GM23338 (cell line): ENCODE measurements around the gene KIFC1.
A peak's percentile ranks its signal among the peaks of the same experiment; 100 is the strongest.

ENCODE experiments used
- CREB1 ChIP-seq: fragments of 250-450 bp; sonication (Bioruptor Pico); IDR thresholded peaks from 2 replicates; pipeline ENCODE4 v1.5.0; 2020; ENCODE audit warnings: low read depth, mild to moderate bottlenecking, moderate library complexity
- ETS1 ChIP-seq: IDR thresholded peaks from 2 replicates; pipeline ENCODE4 v1.6.1; 2016; ENCODE audit warnings: antibody characterized with exemption
- EZH2 ChIP-seq: fragments of 200-600 bp; sonication (generic); IDR thresholded peaks from one replicate; pipeline ENCODE4 v1.8.0; 2017; ENCODE audit warnings: antibody characterized with exemption, mild to moderate bottlenecking, low read depth; ENCODE audit not compliant: unreplicated experiment
- EZH2phosphoT487 ChIP-seq: fragments of 200-600 bp; sonication (generic); IDR thresholded peaks from one replicate; pipeline ENCODE4 v1.8.1; 2018; ENCODE audit warnings: antibody characterized with exemption; ENCODE audit not compliant: unreplicated experiment
- JUNB ChIP-seq: IDR thresholded peaks from one replicate; pipeline ENCODE4 v1.6.1; 2016; ENCODE audit warnings: antibody characterized with exemption; ENCODE audit not compliant: unreplicated experiment
- NANOG ChIP-seq: IDR thresholded peaks from 2 replicates; pipeline ENCODE4 v1.6.1; 2016; ENCODE audit warnings: antibody characterized with exemption, borderline replicate concordance
- POLR2AphosphoS5 ChIP-seq: IDR thresholded peaks from 2 replicates; pipeline ENCODE4 v1.6.1; 2016; ENCODE audit warnings: antibody characterized with exemption, low read depth
- STAT1 ChIP-seq: IDR thresholded peaks from one replicate; pipeline ENCODE4 v1.6.1; 2016; ENCODE audit warnings: antibody characterized with exemption; ENCODE audit not compliant: unreplicated experiment
- ZNF114 ChIP-seq: fragments of 250-450 bp; sonication (Bioruptor Pico); IDR thresholded peaks from 2 replicates; pipeline ENCODE4 v1.5.0; 2020; ENCODE audit warnings: mild to moderate bottlenecking, moderate library complexity
- ZNF331 ChIP-seq: fragments of 250-450 bp; sonication (Bioruptor Pico); IDR thresholded peaks from 2 replicates; pipeline ENCODE4 v1.5.0; 2020; ENCODE audit warnings: low read depth, mild to moderate bottlenecking, moderate library complexity
- TF ChIP-seq, protein P1 (sequence below), 2 experiments: fragments of 200-600 bp in 1 of 2; sonication (generic) in 1 of 2; conservative IDR thresholded peaks; 2 replicates each; pipeline versions ENCODE4 v1.5.1 to v1.6.1; 2016 to 2017; ENCODE audit warnings: antibody characterized with exemption in 2 of 2, low read depth in 2 of 2, mild to moderate bottlenecking in 2 of 2, moderate library complexity in 1 of 2
- TF ChIP-seq, protein P2 (sequence below): IDR thresholded peaks from one replicate; pipeline ENCODE4 v1.6.1; 2018; ENCODE audit warnings: antibody characterized with exemption; ENCODE audit not compliant: unreplicated experiment

GRCh38 chr6:33443619-33444504 is 52.2 kb downstream of the KIFC1 start:
- TF ChIP-seq, protein P1, sequence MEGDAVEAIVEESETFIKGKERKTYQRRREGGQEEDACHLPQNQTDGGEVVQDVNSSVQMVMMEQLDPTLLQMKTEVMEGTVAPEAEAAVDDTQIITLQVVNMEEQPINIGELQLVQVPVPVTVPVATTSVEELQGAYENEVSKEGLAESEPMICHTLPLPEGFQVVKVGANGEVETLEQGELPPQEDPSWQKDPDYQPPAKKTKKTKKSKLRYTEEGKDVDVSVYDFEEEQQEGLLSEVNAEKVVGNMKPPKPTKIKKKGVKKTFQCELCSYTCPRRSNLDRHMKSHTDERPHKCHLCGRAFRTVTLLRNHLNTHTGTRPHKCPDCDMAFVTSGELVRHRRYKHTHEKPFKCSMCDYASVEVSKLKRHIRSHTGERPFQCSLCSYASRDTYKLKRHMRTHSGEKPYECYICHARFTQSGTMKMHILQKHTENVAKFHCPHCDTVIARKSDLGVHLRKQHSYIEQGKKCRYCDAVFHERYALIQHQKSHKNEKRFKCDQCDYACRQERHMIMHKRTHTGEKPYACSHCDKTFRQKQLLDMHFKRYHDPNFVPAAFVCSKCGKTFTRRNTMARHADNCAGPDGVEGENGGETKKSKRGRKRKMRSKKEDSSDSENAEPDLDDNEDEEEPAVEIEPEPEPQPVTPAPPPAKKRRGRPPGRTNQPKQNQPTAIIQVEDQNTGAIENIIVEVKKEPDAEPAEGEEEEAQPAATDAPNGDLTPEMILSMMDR (conservative IDR thresholded peaks at IDR 0.05; ENCODE audit: low read depth in 2 of 2): no peak
- peak; percentile 16; the same call in 1 of the 2 replicates for TF ChIP-seq POLR2AphosphoS5
- TF ChIP-seq EZH2phosphoT487: no peak
- TF ChIP-seq, protein P2, sequence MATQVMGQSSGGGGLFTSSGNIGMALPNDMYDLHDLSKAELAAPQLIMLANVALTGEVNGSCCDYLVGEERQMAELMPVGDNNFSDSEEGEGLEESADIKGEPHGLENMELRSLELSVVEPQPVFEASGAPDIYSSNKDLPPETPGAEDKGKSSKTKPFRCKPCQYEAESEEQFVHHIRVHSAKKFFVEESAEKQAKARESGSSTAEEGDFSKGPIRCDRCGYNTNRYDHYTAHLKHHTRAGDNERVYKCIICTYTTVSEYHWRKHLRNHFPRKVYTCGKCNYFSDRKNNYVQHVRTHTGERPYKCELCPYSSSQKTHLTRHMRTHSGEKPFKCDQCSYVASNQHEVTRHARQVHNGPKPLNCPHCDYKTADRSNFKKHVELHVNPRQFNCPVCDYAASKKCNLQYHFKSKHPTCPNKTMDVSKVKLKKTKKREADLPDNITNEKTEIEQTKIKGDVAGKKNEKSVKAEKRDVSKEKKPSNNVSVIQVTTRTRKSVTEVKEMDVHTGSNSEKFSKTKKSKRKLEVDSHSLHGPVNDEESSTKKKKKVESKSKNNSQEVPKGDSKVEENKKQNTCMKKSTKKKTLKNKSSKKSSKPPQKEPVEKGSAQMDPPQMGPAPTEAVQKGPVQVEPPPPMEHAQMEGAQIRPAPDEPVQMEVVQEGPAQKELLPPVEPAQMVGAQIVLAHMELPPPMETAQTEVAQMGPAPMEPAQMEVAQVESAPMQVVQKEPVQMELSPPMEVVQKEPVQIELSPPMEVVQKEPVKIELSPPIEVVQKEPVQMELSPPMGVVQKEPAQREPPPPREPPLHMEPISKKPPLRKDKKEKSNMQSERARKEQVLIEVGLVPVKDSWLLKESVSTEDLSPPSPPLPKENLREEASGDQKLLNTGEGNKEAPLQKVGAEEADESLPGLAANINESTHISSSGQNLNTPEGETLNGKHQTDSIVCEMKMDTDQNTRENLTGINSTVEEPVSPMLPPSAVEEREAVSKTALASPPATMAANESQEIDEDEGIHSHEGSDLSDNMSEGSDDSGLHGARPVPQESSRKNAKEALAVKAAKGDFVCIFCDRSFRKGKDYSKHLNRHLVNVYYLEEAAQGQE: no peak
- no peak for TF ChIP-seq CREB1 (CRISPR knock-in tag)
- TF ChIP-seq EZH2: no peak
- no peak for TF ChIP-seq JUNB
- no peak for TF ChIP-seq NANOG
- no peak for TF ChIP-seq ZNF331 (CRISPR knock-in tag)
- TF ChIP-seq STAT1: no peak
- no peak for TF ChIP-seq ZNF114
- TF ChIP-seq ETS1: no peak
